PFSK-1 (cell line): ENCODE results near the gene UMODL1.

Experiments used
- POLR2AphosphoS5 ChIP-seq: IDR thresholded peaks from 2 replicates; pipeline ENCODE4 v1.6.1; 2012; ENCODE audit warnings: low read depth, mild to moderate bottlenecking, control low read depth, low read length, moderate library complexity
- SIN3A ChIP-seq: IDR thresholded peaks from 2 replicates; pipeline ENCODE4 v1.6.1; 2012; ENCODE audit warnings: mild to moderate bottlenecking, low read length, moderate library complexity, borderline replicate concordance; ENCODE audit not compliant: insufficient read depth
- TAF1 ChIP-seq: IDR thresholded peaks from 2 replicates; pipeline ENCODE4 v1.6.1; 2012; ENCODE audit warnings: low read length, control low read depth, borderline replicate concordance; ENCODE audit not compliant: insufficient read depth
- TF ChIP-seq, protein P1 (sequence below), 2 experiments: IDR thresholded peaks; 2 replicates each; pipeline versions ENCODE4 v1.6.1 to v1.8.0; 2011 to 2012; ENCODE audit warnings: low read depth in 2 of 2, low read length in 2 of 2, control low read depth in 1 of 2, inconsistent platforms in 1 of 2, mild to moderate bottlenecking in 1 of 2, moderate library complexity in 1 of 2; ENCODE audit not compliant: insufficient read depth in 1 of 2

DNA sequence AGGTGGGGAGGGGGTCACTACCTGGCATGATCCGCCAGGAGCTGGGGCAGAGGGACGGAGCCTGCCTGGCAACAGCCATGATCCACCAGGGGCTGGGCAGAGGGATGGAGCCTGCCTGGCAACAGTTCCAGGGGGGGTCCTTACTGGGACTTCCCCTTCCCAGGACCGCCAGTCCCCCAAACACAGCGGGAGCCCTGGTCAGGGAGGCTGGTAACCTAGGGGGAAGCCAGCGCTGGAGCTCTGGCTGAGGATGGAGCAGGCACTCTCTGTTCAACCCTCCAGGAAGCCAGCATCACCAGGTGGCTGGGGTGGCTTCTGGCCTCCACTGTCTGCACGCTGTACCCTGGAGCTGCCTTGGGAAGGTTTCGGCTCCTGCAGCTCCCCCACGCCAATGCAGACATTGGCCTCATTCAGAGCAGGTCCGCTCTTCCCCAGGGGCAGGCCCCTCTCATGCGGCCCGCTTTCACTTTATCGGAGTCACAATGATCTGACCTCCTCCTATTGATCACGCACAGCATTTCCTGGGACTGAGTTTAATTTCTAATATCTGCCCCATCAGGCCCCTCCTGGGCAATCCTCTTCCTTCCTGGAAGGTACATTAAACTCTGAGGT, 79.5 kb downstream of the UMODL1 start:
- no peak for TF ChIP-seq POLR2AphosphoS5
- no peak for TF ChIP-seq SIN3A
- TF ChIP-seq TAF1 = no peak
- TF ChIP-seq, protein P1, sequence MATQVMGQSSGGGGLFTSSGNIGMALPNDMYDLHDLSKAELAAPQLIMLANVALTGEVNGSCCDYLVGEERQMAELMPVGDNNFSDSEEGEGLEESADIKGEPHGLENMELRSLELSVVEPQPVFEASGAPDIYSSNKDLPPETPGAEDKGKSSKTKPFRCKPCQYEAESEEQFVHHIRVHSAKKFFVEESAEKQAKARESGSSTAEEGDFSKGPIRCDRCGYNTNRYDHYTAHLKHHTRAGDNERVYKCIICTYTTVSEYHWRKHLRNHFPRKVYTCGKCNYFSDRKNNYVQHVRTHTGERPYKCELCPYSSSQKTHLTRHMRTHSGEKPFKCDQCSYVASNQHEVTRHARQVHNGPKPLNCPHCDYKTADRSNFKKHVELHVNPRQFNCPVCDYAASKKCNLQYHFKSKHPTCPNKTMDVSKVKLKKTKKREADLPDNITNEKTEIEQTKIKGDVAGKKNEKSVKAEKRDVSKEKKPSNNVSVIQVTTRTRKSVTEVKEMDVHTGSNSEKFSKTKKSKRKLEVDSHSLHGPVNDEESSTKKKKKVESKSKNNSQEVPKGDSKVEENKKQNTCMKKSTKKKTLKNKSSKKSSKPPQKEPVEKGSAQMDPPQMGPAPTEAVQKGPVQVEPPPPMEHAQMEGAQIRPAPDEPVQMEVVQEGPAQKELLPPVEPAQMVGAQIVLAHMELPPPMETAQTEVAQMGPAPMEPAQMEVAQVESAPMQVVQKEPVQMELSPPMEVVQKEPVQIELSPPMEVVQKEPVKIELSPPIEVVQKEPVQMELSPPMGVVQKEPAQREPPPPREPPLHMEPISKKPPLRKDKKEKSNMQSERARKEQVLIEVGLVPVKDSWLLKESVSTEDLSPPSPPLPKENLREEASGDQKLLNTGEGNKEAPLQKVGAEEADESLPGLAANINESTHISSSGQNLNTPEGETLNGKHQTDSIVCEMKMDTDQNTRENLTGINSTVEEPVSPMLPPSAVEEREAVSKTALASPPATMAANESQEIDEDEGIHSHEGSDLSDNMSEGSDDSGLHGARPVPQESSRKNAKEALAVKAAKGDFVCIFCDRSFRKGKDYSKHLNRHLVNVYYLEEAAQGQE (IDR thresholded peaks at IDR 0.05; ENCODE audit: insufficient read depth in 1 of 2, low read depth in 2 of 2, low read length in 2 of 2) = no peak
